GM10266 (cell line): Measurements from ENCODE around the gene STH.

Experiments
- DNase-seq: peaks from one replicate; pipeline ENCODE4 v3.0.0; 2012; ENCODE audit errors: extremely low spot score
- TF ChIP-seq, protein P1 (sequence below): IDR thresholded peaks from 2 replicates; pipeline ENCODE4 v1.5.1; 2012; ENCODE audit warnings: mild to moderate bottlenecking, low read depth; ENCODE audit not compliant: control insufficient read depth, insufficient read depth; ENCODE audit errors: missing control alignments

STH gene

DNA sequence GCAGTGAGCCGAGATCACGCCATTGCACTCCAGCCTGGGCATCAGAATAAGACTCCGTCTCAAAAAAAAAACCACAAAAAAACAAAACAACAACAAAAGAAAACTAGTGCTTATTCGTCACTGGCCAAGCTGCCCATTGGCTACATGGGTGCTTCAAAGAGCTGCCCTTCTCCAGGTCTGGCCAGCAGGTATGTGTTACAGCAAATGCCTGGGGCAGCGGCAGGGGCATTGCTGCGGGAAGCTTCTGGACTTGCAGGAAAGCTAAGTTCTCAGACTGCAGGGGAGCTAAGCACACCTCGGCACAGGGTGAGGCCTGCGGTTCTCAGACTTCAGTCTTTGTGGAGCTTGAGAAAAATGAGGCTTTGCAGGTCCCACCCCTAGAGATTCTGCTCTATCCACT, 4.1 kb upstream of the STH start:
- TF ChIP-seq, protein P1, sequence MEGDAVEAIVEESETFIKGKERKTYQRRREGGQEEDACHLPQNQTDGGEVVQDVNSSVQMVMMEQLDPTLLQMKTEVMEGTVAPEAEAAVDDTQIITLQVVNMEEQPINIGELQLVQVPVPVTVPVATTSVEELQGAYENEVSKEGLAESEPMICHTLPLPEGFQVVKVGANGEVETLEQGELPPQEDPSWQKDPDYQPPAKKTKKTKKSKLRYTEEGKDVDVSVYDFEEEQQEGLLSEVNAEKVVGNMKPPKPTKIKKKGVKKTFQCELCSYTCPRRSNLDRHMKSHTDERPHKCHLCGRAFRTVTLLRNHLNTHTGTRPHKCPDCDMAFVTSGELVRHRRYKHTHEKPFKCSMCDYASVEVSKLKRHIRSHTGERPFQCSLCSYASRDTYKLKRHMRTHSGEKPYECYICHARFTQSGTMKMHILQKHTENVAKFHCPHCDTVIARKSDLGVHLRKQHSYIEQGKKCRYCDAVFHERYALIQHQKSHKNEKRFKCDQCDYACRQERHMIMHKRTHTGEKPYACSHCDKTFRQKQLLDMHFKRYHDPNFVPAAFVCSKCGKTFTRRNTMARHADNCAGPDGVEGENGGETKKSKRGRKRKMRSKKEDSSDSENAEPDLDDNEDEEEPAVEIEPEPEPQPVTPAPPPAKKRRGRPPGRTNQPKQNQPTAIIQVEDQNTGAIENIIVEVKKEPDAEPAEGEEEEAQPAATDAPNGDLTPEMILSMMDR: no peak
- DNase-seq: no peak

DNA sequence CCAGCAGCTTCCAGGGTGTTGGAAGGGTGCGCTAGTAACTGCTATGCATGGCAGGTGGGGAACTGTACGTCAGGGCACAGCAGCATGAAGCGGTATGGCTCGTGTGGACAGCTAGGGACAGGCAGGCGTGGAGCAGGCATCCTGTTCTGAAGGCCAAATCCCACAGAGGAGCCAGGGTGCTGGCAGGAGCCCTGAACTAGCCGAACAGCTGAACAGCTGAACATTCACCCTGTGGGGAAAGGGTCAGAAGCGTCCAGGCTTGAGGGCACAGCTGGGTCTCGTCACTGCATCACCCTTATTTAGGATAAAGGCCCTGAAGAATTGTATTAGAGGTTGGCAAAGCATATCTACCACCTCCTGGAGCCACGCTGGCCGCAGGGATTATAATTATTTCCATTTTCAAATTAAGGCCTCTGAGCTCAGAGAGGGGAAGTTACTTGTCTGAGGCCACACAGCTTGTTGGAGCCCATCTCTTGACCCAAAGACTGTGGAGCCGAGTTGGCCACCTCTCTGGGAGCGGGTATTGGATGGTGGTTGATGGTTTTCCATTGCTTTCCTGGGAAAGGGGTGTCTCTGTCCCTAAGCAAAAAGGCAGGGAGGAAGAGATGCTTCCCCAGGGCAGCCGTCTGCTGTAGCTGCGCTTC, 3.3 kb upstream of the STH start:
- DNase-seq: no peak
- TF ChIP-seq, protein P1: no peak

DNA sequence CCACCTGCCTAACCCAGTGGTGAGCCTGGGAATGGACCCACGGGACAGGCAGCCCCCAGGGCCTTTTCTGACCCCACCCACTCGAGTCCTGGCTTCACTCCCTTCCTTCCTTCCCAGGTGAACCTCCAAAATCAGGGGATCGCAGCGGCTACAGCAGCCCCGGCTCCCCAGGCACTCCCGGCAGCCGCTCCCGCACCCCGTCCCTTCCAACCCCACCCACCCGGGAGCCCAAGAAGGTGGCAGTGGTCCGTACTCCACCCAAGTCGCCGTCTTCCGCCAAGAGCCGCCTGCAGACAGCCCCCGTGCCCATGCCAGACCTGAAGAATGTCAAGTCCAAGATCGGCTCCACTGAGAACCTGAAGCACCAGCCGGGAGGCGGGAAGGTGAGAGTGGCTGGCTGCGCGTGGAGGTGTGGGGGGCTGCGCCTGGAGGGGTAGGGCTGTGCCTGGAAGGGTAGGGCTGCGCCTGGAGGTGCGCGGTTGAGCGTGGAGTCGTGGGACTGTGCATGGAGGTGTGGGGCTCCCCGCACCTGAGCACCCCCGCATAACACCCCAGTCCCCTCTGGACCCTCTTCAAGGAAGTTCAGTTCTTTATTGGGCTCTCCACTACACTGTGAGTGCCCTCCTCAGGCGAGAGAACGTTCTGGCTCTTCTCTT, 2.6 kb upstream of the STH start:
- TF ChIP-seq, protein P1: no peak
- DNase-seq: no peak

DNA sequence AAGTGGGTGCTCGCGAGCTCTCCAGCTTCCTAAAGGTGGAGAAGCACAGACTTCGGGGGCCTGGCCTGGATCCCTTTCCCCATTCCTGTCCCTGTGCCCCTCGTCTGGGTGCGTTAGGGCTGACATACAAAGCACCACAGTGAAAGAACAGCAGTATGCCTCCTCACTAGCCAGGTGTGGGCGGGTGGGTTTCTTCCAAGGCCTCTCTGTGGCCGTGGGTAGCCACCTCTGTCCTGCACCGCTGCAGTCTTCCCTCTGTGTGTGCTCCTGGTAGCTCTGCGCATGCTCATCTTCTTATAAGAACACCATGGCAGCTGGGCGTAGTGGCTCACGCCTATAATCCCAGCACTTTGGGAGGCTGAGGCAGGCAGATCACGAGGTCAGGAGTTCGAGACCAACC, 1.9 kb upstream of the STH start:
- TF ChIP-seq, protein P1: no peak
- DNase-seq: no peak

DNA sequence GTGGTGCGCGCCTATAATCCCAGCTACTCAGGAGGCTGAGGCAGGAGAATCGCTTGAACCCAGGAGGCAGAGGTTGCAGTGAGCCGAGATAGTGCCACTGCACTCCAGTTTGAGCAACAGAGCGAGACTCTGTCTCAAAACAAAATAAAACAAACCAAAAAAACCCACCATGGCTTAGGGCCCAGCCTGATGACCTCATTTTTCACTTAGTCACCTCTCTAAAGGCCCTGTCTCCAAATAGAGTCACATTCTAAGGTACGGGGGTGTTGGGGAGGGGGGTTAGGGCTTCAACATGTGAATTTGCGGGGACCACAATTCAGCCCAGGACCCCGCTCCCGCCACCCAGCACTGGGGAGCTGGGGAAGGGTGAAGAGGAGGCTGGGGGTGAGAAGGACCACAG, 1.4 kb upstream of the STH start:
- DNase-seq: no peak
- TF ChIP-seq, protein P1: no peak

DNA sequence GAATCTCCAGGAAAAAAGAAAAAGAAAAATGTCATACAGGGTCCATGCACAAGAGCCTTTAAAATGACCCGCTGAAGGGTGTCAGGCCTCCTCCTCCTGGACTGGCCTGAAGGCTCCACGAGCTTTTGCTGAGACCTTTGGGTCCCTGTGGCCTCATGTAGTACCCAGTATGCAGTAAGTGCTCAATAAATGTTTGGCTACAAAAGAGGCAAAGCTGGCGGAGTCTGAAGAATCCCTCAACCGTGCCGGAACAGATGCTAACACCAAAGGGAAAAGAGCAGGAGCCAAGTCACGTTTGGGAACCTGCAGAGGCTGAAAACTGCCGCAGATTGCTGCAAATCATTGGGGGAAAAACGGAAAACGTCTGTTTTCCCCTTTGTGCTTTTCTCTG, 845 bp downstream of the STH start:
- no peak for DNase-seq
- TF ChIP-seq, protein P1: no peak

DNA sequence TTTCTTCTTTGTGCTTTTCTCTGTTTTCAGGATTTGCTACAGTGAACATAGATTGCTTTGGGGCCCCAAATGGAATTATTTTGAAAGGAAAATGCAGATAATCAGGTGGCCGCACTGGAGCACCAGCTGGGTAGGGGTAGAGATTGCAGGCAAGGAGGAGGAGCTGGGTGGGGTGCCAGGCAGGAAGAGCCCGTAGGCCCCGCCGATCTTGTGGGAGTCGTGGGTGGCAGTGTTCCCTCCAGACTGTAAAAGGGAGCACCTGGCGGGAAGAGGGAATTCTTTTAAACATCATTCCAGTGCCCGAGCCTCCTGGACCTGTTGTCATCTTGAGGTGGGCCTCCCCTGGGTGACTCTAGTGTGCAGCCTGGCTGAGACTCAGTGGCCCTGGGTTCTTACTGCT, 1.2 kb downstream of the STH start:
- TF ChIP-seq, protein P1: no peak

More for the DNA sequence above, 1.2 kb downstream of the STH start:
- DNase-seq: no peak
